Mesothelial cell of epicardium (in vitro differentiated cells): ENCODE data around the gene ZC3H12A. TPM values are rescaled to one million over a fixed set of nuclear protein-coding genes. Genes with fewer than 3 reads are reported as not detected.

ENCODE experiments used
- DNase-seq, 2 experiments: peaks; one replicate each; pipeline ENCODE4 v3.0.0; 2021; ENCODE audit warnings: low spot score in 2 of 2; ENCODE audit not compliant: unreplicated experiment in 2 of 2
- H3K27ac Mint-ChIP-seq: 2 replicates; pipeline ENCODE4 v1.8.0; 2021; ENCODE audit warnings: mixed read lengths
- H3K27me3 Mint-ChIP-seq: 2 replicates; pipeline ENCODE4 v1.8.0; 2021; ENCODE audit warnings: low read depth, mixed read lengths
- H3K36me3 Mint-ChIP-seq: 2 replicates; pipeline ENCODE4 v1.8.0; 2021; ENCODE audit warnings: mixed read lengths
- H3K4me1 Mint-ChIP-seq: 2 replicates; pipeline ENCODE4 v1.8.0; 2021; ENCODE audit warnings: mixed read lengths
- H3K4me3 Mint-ChIP-seq: 2 replicates; pipeline ENCODE4 v1.8.0; 2021; ENCODE audit warnings: mild to moderate bottlenecking, moderate library complexity, mixed read lengths
- H3K9me3 Mint-ChIP-seq: 2 replicates; pipeline ENCODE4 v1.8.0; 2021; ENCODE audit warnings: mixed read lengths
- CTCF ChIP-seq: fragments of 200-600 bp; sonication (generic); IDR thresholded peaks from one replicate; pipeline ENCODE4 v1.5.0; 2021; ENCODE audit warnings: antibody characterized with exemption; ENCODE audit not compliant: unreplicated experiment
- total RNA-seq: library from RNA; stranded (reverse); gene quantifications from 3 replicates; pipeline ENCODE4 v1.2.1, GENCODE V29; 2021

Gene ZC3H12A
- total RNA-seq, 1 donor from 2014 or later = 8.9 TPM

- DNase-seq = no peak
- H3K27ac Mint-ChIP-seq = no peak overlapping the region
- TF ChIP-seq CTCF = no peak
- H3K4me3 Mint-ChIP-seq = no peak overlapping the region
- H3K4me1 Mint-ChIP-seq = no peaks in the 10 kb centered on the region
- no peaks in the 10 kb centered on the region for H3K36me3 Mint-ChIP-seq
- H3K9me3 Mint-ChIP-seq = no peaks in the 10 kb centered on the region
- peaks cover 60% of the 10 kb centered on the region for H3K27me3 Mint-ChIP-seq
Observed at GRCh38 chr1:37439349-37439995, 34.9 kb upstream of the ZC3H12A start.

- Mint-ChIP-seq H3K4me3 (no peak overlapping the region), H3K4me1 (no peaks in the 10 kb centered on the region), H3K27ac (no peak overlapping the region), H3K36me3 (no peaks in the 10 kb centered on the region), H3K27me3 (peaks cover 65% of the 10 kb centered on the region), H3K9me3 (no peaks in the 10 kb centered on the region)
- no peak for TF ChIP-seq CTCF
- DNase-seq = no peak
Observed at GRCh38 chr1:37441490-37441889, 32.9 kb upstream of the ZC3H12A start.

- DNase-seq = no peak
- H3K27me3 Mint-ChIP-seq = peaks cover 65% of the 10 kb centered on the region
- no peaks in the 10 kb centered on the region for H3K36me3 Mint-ChIP-seq
- no peak overlapping the region for H3K27ac Mint-ChIP-seq
- H3K4me1 Mint-ChIP-seq = no peaks in the 10 kb centered on the region
- TF ChIP-seq CTCF = no peak
- H3K4me3 Mint-ChIP-seq = no peak overlapping the region
- no peaks in the 10 kb centered on the region for H3K9me3 Mint-ChIP-seq
Observed at GRCh38 chr1:37442139-37442538, 32.2 kb upstream of the ZC3H12A start.

- H3K4me1 Mint-ChIP-seq = no peaks in the 10 kb centered on the region
- no peaks in the 10 kb centered on the region for H3K36me3 Mint-ChIP-seq
- H3K9me3 Mint-ChIP-seq = no peaks in the 10 kb centered on the region
- no peak overlapping the region for H3K27ac Mint-ChIP-seq
- H3K4me3 Mint-ChIP-seq = no peak overlapping the region
- no peak for DNase-seq
- TF ChIP-seq CTCF = no peak
- H3K27me3 Mint-ChIP-seq = peaks cover 64% of the 10 kb centered on the region
Observed at GRCh38 chr1:37442644-37443043, 31.7 kb upstream of the ZC3H12A start.

- Mint-ChIP-seq H3K27me3 (peaks cover 47% of the 10 kb centered on the region), H3K36me3 (no peaks in the 10 kb centered on the region), H3K4me3 (no peak overlapping the region), H3K4me1 (peaks cover 12% of the 10 kb centered on the region), H3K9me3 (no peaks in the 10 kb centered on the region), H3K27ac (no peak overlapping the region)
- TF ChIP-seq CTCF = no peak
- DNase-seq = no peak
Observed at GRCh38 chr1:37446874-37447273, 27.5 kb upstream of the ZC3H12A start.

GRCh38 chr1:37448185-37448584, 26.2 kb upstream of the ZC3H12A start:
- Mint-ChIP-seq H3K27me3 (peaks cover 38% of the 10 kb centered on the region), H3K36me3 (no peaks in the 10 kb centered on the region), H3K9me3 (no peaks in the 10 kb centered on the region), H3K4me1 (peaks cover 12% of the 10 kb centered on the region), H3K27ac (no peak overlapping the region), H3K4me3 (no peak overlapping the region)
- TF ChIP-seq CTCF = no peak
- no peak for DNase-seq
